ENCODE measurements around the gene MORN5.

MORN5 gene

GRCh38 chr9:122159026-122159924, at the start of gene MORN5, which contains the start of gene NDUFA8:
MORN5 (plus strand) TSS chr9:122159908; CDS start chr9:122159973, 65 bp downstream.
NDUFA8 (minus strand) TSS chr9:122159779; CDS start chr9:122159677, 102 bp downstream.
- no peak for TF ChIP-seq CTCF (IDR thresholded peaks at IDR 0.05; ENCODE audit: low read depth, low read length, missing control alignments)

GRCh38 chr9:122110100-122110833, 49.4 kb upstream of the MORN5 start:
- TF ChIP-seq CTCF (IDR thresholded peaks at IDR 0.05; ENCODE audit: low read depth, low read length, missing control alignments): no peak
- DNase-seq (ENCODE audit: low read depth): no peak
- no peak overlapping the region for H3K4me3 ChIP-seq (ENCODE audit: low read depth, low read length)

More at GRCh38 chr9:122159026-122159924, at the start of gene MORN5, which contains the start of gene NDUFA8:
- peak; percentile 86 for DNase-seq (ENCODE audit: low read depth)
- H3K4me3 ChIP-seq (ENCODE audit: low read depth, low read length): peak within 1 kb of the TSS; percentile 90

- TF ChIP-seq CTCF (IDR thresholded peaks at IDR 0.05; ENCODE audit: low read depth, low read length, missing control alignments): no peak
- DNase-seq (ENCODE audit: low read depth): no peak
- H3K4me3 ChIP-seq (ENCODE audit: low read depth, low read length): no peak overlapping the region
Observed at GRCh38 chr9:122111413-122112085, 48.2 kb upstream of the MORN5 start.

- DNase-seq (ENCODE audit: low read depth): no peak
- TF ChIP-seq CTCF (IDR thresholded peaks at IDR 0.05; ENCODE audit: low read depth, low read length, missing control alignments): no peak
- H3K4me3 ChIP-seq (ENCODE audit: low read depth, low read length): no peak overlapping the region
Observed at GRCh38 chr9:122112238-122112637, 47.5 kb upstream of the MORN5 start.

GRCh38 chr9:122113574-122113973, 46.1 kb upstream of the MORN5 start:
- H3K4me3 ChIP-seq (ENCODE audit: low read depth, low read length): no peak overlapping the region
- no peak for TF ChIP-seq CTCF (IDR thresholded peaks at IDR 0.05; ENCODE audit: low read depth, low read length, missing control alignments)
- no peak for DNase-seq (ENCODE audit: low read depth)

- DNase-seq (ENCODE audit: low read depth): no peak
- no peak for TF ChIP-seq CTCF (IDR thresholded peaks at IDR 0.05; ENCODE audit: low read depth, low read length, missing control alignments)
- H3K4me3 ChIP-seq (ENCODE audit: low read depth, low read length): no peak overlapping the region
Observed at GRCh38 chr9:122115176-122116035, 44.3 kb upstream of the MORN5 start.

All from GM12864 (cell line).